NCI-H1048 (cell line): Measurements from ENCODE around the gene PNPLA7.
"Not testable (repeated sequence)": the region's sequence is repeated elsewhere in the genome, so short reads cannot be mapped to it uniquely, and the experiment has no call there.

Experiments
- DNase-seq: peaks from one replicate; lab custom pipeline; 2025; lab: John Stamatoyannopoulos, UW

The PNPLA7 gene

DNA sequence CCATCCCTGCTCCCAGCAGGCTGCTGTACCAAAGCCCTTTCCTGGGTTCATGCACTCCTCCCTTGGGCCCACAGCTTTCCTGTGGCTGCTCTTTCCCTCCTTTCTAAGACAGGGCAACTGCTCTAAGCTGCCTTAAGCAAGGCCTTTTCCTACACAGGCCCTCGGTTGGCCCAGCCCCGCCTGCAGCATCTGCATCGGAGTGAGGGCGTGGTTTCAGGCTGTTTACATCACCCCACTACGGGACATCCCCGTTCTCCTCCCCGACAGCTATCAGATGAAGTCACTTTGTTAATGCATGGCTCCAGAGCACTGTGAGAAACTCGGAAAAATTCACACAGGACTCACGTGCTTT is 25.1 kb upstream of the PNPLA7 start:
- no peak for DNase-seq

DNA sequence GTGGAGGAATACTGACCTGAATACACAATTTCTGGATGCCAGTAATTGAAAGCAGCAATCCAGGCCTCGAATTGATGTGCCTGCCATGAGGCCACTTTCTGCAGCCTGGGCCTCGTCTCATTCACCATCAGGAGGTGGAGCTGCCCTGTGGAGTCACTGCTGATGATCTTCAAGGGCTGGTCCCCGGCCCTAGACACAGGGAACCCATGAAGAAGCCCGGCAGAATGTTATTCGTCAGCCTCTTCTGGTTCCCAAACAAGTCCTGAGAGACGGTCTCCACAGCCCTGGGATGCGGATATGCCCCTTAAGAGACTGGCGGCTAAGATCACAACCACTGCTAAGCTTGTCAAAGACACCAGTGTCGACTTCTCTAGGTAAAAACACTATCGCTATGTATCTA is 24.0 kb upstream of the PNPLA7 start:
- no peak for DNase-seq

DNA sequence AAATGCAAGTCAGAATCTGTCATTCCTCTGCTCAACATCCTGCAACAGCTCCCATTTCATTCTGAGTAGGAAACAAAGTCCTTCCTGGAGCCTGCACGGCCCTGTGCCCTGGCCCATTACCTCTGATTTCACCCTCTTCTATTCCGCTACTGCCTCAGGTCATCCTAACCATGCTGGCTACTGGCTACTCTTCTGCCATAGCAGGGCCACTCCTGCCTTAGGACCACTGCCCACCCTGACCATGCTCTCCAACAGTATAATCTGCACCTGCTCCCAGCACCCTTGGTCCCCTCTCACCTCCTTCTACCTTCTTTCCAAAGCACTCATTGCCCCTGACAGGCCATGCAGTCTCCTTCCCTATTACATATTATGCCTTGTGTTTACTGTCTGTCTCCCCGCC is 20.4 kb upstream of the PNPLA7 start:
- DNase-seq = no peak

DNA sequence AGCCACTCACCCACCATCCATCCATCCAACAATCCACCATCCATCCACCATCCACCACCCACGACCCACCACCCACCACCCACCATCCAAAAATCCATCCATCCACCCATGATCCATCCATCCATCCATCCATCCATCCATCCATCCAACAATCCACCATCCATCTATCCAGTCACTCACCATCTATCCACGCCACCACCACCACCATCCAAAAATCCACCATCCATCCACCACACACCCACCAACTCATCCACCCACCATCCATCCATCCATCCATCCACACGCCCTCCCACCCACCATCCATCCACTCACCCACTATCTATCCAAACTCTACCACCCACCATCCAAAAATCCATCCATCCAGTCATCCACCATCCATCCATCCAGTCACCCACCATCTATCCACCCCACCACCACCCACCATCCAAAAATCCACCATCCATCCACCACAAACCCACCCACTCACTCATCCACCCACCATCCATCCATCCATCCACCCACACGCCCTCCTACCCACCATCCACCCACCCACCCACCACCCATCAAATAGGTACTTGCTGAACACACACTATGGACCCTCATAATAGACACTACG is 19.5 kb upstream of the PNPLA7 start:
- no peak for DNase-seq

DNA sequence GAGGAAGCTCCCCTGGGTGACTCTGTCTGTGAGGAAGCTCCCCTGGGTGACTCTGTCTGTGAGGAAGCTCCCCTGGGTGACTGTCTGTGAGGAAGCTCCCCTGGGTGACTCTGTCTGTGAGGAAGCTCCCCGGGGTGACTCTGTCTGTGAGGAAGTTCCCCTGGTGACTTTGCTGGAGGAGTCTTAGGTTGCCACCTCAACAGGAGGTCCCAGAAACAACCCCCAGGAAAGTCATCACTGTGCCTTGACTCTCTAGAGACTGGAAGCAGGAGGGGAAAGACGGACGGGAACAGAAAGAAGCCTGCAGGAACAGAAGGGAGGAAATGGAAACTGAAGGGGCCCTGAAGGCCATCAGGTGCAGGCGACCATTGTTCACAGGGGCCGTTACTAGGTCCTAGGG is 18.2 kb upstream of the PNPLA7 start:
- not testable (repeated sequence) for DNase-seq

DNA sequence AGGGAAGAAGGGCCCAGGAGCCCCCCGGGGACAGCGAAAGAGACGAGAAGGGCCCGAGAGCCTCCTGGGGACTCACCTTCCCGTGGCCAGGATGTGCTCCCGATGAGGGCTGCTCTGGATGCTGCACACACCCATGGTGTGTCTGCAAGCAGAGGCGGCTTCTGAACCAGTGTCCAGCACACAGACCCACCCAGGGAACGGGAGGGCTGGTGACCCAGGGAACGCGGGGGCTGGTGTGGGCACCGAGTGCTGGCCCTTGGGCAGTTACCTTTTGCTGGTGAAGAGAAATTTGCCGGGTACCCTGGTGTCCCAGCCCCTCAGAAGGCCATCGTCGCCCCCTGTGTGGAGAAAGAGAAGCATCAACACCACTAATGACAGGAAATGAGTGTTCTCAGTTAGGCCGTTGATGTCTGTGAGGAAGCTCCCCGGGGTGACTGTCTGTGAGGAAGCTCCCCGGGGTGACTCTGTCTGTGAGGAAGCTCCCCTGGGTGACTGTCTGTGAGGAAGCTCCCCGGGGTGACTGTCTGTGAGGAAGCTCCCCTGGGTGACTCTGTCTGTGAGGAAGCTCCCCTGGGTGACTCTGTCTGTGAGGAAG is 14.7 kb upstream of the PNPLA7 start:
- no peak for DNase-seq

DNA sequence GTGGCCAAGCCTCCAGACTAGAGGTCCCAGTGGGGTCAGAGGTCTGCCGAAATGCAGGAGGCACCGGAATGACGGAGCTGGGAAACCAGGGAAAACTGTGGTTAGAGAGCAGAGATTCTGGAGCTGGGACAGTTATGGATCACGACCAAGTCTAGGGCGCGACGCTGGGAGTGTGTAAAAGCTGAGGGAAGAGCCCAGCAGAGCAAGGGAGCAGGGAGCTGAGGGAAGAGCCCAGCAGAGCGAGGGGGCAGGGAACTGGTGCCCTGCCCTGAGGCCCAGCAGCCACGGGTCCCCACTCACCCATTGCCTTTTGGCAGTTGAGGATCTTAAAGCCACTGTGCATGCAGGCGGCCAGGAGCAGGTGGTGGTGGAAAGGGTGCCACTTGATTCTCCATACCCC is 13.9 kb upstream of the PNPLA7 start:
- no peak for DNase-seq

DNA sequence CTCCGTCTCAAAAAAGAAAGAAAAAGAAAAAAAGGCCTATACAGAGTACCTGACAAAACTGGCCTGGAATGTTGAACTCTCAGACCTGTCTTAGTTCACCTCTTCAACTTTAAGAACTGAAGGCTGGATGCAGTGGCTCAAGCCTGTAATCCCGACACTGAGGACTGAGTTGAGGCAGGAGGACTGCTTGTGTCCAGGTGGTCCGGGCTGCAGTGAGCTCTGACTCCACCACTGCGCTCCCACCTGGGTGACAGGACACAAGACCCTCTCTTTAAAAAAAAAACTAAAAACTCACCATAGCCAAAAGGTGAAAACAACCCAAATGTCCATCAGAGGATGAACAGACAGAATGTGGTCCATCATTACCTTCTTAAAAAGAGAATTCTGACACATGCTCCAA is 7.9 kb upstream of the PNPLA7 start:
- DNase-seq = no peak

DNA sequence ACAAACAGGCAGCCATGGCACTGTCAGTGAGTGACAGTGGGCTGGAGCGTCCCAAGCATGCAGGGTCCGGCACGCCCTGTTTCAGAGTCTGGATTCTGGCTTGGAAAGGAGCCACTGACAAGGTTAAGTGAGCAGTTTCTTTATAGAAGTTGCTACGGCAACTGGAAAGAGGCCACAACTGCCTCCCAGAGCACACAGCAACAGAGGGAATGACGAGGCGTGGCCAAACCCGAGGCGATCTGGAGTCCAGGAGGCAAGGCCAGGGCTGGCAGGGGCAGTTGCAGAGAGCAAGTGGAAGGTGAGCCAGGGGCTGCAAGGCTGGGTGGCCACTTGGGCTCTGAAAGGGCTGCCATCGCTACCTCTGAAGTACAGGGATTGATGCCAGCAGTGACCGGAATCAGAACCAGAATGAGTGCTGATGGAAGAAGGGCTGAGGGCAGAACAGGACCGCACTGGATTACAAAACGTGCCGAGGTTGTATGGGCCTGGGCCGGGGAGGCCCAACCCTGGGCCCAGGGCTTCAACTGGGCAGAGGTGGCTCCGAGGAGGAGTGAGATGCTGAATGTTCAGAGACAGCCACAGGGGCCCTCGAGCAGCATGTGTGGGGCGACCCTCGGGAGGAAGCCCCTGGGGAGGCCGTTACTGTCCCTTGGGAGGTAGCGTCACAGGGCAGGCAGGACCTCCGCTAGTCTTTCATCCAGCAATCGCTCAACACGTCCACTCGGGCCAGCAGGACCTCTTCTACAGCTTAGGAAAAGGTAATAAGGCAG is 6.1 kb upstream of the PNPLA7 start:
- DNase-seq = no peak

DNA sequence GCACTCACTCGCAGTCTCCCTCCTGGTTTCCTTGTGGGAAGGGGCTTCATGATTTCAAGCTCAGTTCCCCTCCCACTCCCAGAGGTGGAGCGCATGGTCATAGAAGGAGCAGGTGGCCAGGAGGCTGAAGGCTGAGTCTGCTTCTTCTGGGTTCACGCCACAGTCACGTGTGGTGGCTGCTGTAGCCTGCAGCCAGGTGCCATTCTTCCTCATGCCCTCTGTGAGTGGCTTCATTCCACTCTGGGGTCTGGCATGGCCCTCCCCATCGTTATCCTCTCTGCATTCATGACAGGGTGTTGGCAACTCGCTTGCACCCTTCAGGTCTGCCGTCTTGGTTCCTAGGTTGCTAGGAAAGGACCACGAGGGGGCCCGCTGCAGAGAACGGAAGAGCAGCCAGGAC is 5.0 kb upstream of the PNPLA7 start:
- no peak for DNase-seq

DNA sequence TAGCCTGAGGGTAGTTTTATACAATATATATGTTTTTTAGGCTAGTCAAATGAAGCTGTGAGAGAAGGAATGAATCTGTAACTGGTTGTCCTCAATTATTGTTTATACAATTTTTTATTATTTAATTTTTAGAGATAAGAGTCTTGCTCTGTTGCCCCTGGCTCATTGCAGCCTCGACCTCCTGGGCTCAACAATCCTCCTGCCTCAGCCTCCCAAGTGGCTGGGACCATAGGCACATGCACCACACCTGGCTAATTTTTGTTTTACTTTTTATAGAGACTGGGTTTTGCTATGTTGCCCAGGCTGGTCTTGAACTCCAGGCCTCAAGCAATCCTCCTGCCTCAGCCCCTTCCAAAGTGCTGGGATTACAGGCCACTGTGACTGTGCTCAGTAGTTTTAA is 4.1 kb upstream of the PNPLA7 start:
- no peak for DNase-seq

DNA sequence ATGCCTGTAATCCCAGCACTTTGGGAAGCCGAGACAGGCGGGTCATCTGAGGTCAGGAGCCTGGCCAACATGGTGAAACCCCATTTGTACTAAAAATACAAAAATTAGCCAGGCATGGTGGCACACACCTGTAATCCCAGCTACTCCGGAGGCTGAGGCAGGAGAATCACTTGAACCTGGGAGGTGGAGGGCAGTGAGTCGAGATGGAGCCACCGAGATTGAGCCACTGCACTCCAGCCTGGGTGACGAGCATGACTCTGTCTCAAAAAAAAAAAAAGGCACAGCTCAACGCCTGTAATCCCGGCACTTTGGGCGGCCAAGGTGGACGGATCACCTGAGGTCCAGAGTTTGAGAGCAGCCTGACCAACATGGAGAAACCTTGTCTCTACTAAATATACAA is 3.5 kb upstream of the PNPLA7 start:
- DNase-seq = not testable (repeated sequence)

DNA sequence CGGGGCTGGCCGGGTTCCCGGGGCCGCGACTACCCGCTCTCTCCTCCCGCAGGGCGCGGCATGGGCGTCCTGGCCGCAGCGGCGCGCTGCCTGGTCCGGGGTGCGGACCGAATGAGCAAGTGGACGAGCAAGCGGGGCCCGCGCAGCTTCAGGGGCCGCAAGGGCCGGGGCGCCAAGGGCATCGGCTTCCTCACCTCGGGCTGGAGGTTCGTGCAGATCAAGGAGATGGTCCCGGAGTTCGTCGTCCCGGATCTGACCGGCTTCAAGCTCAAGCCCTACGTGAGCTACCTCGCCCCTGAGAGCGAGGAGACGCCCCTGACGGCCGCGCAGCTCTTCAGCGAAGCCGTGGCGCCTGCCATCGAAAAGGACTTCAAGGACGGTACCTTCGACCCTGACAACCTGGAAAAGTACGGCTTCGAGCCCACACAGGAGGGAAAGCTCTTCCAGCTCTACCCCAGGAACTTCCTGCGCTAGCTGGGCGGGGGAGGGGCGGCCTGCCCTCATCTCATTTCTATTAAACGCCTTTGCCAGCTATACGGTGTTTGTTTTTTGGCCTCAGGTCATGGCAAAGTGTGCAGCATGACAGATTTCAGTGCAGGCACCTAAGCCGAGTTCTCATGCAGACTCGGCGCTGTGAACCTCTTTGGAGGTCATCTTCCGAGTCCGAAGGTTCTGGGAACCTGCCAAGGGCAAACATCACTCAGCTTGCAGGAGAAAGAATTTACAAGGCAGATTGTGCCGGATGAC is 2.0 kb upstream of the PNPLA7 start:
- no peak for DNase-seq

DNA sequence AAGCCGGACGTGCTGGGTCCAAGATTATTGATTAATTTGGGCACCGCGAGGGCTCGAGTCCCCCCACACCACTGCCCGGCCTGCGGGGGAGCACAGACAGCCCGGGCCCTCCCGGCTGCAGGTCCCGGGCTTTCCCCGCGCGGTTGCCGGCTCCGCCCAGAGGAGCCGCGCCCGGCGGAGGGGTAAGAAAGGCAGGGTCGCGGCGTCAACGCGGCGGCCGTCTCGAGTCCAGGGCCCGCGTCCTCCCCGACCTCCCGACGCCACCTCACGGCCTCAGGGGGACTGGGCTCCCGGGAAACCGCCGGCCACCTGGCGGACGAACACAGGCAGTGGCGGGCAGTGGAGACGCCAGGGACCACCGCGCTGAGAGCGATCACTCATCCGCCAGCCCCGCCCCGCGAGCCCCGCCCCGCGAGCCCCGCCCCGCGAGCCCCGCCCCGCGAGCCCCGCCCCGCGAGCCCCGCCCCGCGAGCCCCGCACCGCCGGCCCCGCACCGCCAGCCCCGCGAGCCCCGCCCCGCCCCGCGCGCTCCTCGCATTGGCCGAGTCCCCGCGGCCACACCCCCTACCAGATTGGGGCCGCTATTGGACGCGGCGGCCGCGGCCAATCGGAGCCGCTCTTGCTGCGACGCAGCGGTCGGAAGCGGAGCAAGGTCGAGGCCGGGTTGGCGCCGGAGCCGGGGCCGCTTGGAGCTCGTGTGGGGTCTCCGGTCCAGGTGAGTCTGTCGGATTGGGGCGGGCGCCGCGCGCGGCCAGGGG is 1.2 kb upstream of the PNPLA7 start, which contains the start of gene MRPL41:
TSS of gene MRPL41 (plus strand) at position 616 of the 758 bp plus-strand sequence. CDS start 203 bp downstream, outside the sequence.
- DNase-seq = peak; percentile 78

DNA sequence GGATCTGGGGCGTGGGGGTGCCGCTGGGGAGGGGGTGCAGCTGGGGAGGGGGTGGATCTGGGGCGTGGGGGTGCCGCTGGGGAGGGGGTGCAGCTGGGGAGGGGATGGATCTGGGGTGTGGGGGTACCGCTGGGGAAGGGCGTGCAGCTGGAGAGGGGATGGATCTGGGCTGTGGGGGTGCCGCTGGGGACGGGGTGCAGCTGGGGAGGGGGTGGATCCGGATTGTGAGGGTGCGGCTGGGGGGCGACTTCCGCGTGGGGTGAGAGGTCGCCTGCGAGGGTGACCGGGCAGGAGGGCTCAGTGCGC is 709 bp upstream of the PNPLA7 start:
- not testable (repeated sequence) for DNase-seq

DNA sequence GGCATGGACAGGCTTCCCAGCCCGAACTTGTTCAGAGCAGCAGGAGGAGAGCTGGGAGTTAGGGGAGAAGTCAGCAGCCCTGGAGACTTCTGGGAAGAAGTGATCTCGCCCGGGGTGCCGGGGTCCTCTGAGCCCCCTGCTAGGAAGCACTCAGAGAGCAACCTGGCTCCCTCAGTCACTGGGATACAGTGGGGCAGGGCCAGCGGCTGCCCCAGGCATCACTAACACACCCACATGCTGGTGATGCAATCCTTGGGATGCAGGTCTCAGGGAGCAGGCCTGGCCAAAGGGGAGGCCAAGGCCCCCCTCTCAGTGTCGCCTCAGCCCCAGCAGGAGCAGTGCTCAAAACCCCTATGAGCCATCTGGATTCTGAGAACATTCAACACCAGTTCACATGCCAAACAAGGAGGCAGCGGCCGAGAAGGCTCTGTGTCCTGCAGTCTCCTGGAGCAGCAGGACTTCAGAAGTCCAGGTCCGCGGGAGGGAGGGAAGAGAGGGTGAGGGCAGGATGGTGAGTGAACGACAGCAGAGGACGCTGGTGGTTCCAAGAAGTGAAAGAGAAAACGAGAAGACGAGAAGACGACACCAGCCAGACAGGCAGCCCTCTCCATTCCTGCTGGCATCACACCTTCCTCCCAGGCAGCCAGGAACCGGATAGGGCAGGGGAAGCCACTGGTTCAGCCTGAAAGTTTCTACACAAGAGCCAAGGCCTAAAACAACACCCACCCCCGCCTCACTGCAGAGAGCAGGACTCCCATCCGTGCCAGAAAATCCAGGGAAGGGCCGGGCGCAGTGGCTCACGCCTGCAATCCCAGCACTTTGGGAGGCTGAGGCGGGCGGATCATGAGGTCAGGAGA is 2.3 kb downstream of the PNPLA7 start:
- no peak for DNase-seq

DNA sequence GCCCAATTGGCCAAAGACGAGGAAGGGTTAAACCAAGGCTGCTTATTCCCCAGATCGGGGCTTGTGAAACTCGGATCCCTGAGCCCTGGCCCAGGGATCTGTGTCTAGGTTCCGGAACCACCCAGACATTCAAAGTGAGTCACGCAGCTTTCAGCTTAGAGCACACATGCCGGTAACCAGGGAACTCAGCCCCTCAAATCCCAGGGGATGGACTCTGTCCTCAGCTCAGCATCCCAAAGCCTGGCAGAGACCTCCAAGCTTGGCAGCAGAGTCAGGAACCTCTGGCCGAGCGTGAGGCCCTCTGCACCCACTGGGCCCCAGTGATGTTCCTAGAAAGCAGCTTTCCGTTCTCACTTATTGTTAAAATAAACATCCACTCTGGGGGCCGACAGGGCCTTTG is 5.1 kb downstream of the PNPLA7 start:
- no peak for DNase-seq

DNA sequence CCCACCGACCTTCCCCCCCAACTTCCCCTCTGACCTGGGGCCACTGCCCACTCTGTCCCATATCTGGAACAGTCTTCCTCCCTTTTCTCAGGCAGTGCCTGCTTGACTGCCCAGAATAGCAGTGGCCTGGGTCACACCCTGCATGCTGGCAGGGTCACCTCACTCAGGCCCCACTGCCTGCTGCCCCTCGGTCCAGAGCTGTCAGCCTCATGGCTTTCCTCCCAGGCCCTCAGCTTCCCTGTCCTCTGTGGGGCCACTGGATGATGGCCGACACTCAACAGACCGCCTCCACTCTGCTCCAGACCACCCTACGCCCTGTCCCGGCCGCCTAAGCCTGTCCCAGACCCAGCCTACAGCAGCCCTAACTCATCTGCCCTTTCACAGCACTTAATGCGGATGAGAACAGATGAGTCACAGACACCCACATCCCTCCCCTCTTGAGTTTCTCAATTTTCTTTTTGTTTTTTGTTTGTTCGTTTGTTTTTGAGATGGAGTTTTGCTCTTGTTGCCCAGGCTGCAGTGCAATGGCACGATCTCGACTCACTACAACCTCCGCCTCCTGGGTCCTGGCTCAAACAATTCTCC is 5.9 kb downstream of the PNPLA7 start:
- no peak for DNase-seq

DNA sequence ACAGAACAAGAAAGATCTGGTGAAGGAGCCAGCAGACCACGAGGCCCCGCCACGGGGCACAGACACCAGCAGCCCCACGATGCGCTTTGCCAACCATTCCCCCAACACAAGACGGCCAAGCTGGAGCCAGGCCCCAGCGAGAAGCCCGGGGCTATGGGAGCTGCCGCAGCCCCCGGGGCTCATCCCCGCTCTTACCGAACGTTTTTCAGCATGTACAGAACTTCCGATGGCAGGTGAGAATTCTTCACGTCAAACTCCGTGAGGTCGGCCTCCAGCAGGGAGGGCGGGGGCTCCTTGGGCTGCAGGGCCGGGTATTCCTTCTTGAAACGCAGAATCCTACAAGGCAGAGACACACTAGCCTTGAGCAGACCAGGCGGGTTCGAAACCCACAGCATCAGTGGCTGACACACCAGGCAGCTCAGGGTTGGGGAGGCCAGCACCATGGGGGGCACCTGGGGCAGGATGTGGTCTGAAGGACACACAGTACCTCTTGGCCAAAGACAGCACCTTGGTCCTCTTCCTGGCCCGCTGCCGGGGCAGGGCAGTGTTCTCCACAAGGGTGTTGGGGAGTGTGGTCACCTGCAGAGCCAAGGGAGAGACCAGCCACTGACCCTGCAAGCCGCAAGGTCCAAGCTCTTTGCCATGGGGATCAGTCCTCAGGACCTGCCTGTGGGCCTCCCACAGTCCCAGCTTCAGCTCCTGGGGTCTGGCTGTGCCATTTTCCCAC is 6.8 kb downstream of the PNPLA7 start:
- no peak for DNase-seq

DNA sequence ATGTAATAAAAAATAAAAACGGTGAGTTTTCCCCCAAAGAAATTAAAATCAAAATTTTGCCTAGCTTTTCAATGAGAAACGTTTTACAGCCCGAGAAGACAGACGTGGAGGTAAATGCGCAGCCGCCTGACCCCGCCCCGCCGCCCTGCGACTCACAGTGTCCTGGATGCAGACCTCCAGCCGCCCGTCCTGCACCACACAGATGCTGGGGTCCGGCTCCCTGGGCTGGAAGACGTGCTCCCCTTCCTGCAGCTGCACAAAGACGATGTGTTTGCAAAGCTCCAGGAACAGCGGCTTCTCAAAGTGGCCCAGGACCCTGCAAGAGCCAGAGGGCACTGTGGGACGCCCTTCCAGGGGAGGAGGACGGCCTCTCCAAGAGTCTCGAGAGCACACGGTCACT is 7.7 kb downstream of the PNPLA7 start:
- no peak for DNase-seq
